ENCODE data around the gene NNMT.

Gene NNMT

GRCh38 chr11:114346709-114347141 lies 50.5 kb downstream of the NNMT start:
- H3F3A ChIP-seq (ENCODE audit: control insufficient read depth, insufficient read depth), result no peaks in the 10 kb centered on the region
- no peaks in the 10 kb centered on the region for H3K27me3 ChIP-seq (ENCODE audit: control insufficient read depth, low read length)
- no peak overlapping the region for H3K27ac ChIP-seq (ENCODE audit: low read depth, low read length)
- H4K20me1 ChIP-seq (ENCODE audit: control insufficient read depth, insufficient read depth, low read depth, low read length), result no peaks in the 10 kb centered on the region
- no peaks in the 10 kb centered on the region for H3K4me1 ChIP-seq (ENCODE audit: control insufficient read depth, low read length)
- no peak for TF ChIP-seq CTCF (IDR thresholded peaks at IDR 0.05; ENCODE audit: low read depth, low read length, poor library complexity, severe bottlenecking)
- TF ChIP-seq EZH2phosphoT487 (IDR thresholded peaks at IDR 0.05; ENCODE audit: borderline replicate concordance, low read length), result no peak
- no peaks in the 10 kb centered on the region for H3K9me2 ChIP-seq (replicated peaks; ENCODE audit: control insufficient read depth, low read length)
- no peaks in the 10 kb centered on the region for H3K79me2 ChIP-seq (ENCODE audit: control insufficient read depth, low read length)
- H3K9me3 ChIP-seq (ENCODE audit: control insufficient read depth, insufficient read depth, low read length), result no peaks in the 10 kb centered on the region
- no peak overlapping the region for H3K4me3 ChIP-seq (ENCODE audit: low read length)
- no peak overlapping the region for H3K4me2 ChIP-seq (ENCODE audit: low read length)
- H3K36me3 ChIP-seq (ENCODE audit: control insufficient read depth, low read length), result no peaks in the 10 kb centered on the region

DNA sequence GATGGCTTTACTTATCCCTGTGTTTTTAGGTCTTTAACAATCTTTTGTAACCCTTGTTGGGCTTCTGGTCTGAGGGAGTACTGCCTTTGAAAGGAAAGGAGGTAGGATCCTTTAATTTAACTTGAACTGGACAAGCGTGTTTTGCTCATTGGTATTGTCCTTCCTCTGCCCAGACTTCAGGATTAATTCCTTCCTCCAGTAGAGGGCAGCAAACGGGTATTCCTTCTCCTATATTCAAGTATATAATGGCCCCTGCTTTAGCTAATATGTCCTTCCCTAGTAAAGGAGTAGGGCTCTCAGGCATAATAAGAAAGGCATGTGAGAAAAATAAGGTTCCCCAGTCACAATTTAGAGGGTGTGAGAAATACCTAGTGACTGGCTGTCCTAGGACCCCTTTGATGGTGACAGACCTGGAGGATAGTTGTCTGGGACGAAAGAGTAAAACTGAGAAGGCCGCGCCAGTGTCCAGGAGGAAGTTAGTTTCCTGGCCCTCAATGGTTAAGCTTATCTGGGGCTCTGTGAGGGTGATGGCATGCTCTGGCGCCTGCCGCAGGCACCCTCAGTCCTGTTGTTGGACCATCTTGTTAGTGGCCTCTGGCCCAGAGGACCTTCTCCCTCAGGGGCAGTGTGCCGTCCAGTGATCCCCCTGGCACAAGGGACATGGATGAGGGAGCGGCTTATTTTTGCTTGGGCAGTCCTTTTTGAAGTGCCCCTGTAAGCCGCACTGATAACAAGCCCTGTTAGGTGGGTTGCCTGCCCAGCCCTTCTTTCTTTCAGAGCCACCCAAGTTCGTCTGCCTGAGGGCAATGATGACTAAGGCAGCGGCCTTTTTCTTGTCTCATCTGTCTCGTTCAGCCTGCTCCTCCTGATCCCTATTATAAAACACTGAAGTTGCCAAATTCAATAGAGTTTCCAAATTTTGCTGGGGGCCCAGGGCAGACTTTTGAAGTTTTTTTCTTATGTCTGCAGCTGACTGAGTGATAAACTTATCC lies 52.3 kb downstream of the NNMT start:
- H3K4me3 ChIP-seq (ENCODE audit: low read length), result no peak overlapping the region
- H3K4me1 ChIP-seq (ENCODE audit: control insufficient read depth, low read length), result no peaks in the 10 kb centered on the region
- H3K4me2 ChIP-seq (ENCODE audit: low read length), result no peak overlapping the region
- no peaks in the 10 kb centered on the region for H3K79me2 ChIP-seq (ENCODE audit: control insufficient read depth, low read length)
- H3K9me3 ChIP-seq (ENCODE audit: control insufficient read depth, insufficient read depth, low read length), result no peaks in the 10 kb centered on the region
- no peaks in the 10 kb centered on the region for H4K20me1 ChIP-seq (ENCODE audit: control insufficient read depth, insufficient read depth, low read depth, low read length)
- TF ChIP-seq EZH2phosphoT487 (IDR thresholded peaks at IDR 0.05; ENCODE audit: borderline replicate concordance, low read length), result no peak
- TF ChIP-seq CTCF (IDR thresholded peaks at IDR 0.05; ENCODE audit: low read depth, low read length, poor library complexity, severe bottlenecking), result peak; percentile 60
- H3F3A ChIP-seq (ENCODE audit: control insufficient read depth, insufficient read depth), result no peaks in the 10 kb centered on the region
- H3K36me3 ChIP-seq (ENCODE audit: control insufficient read depth, low read length), result no peaks in the 10 kb centered on the region
- no peak overlapping the region for H3K27ac ChIP-seq (ENCODE audit: low read depth, low read length)
- 0 out of 2 replicates have a peak, but pooled peaks cover 2% of the 10 kb centered on the region for H3K27me3 ChIP-seq (ENCODE audit: control insufficient read depth, low read length)
- no peaks in the 10 kb centered on the region for H3K9me2 ChIP-seq (replicated peaks; ENCODE audit: control insufficient read depth, low read length)

DNA sequence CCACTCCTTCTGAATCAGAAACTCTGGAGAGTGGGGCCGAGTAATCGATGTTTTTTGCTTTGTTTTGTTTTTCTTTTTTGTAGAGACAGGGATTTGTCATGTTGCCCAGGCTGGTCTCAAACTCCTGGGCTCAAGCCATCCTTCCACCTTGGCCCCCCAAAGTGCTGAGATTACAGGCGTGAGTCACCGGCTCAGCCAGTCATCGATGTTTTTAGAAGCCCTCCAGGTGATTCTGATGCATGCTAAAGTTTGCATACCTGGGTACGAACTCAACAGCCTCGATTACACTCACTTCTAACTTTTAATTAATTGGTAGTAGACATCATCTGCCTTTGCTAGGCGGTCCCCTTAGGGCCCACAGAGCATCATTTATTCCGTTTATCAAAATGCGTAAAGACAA lies 53.8 kb downstream of the NNMT start:
- no peak overlapping the region for H3K4me3 ChIP-seq (ENCODE audit: low read length)
- no peaks in the 10 kb centered on the region for H4K20me1 ChIP-seq (ENCODE audit: control insufficient read depth, insufficient read depth, low read depth, low read length)
- no peaks in the 10 kb centered on the region for H3K9me2 ChIP-seq (replicated peaks; ENCODE audit: control insufficient read depth, low read length)
- no peaks in the 10 kb centered on the region for H3K36me3 ChIP-seq (ENCODE audit: control insufficient read depth, low read length)
- no peaks in the 10 kb centered on the region for H3K4me1 ChIP-seq (ENCODE audit: control insufficient read depth, low read length)
- 0 out of 2 replicates have a peak, but pooled peaks cover 2% of the 10 kb centered on the region for H3K27me3 ChIP-seq (ENCODE audit: control insufficient read depth, low read length)
- H3F3A ChIP-seq (ENCODE audit: control insufficient read depth, insufficient read depth), result no peaks in the 10 kb centered on the region
- no peak overlapping the region for H3K27ac ChIP-seq (ENCODE audit: low read depth, low read length)
- no peak overlapping the region for H3K4me2 ChIP-seq (ENCODE audit: low read length)
- no peak for TF ChIP-seq EZH2phosphoT487 (IDR thresholded peaks at IDR 0.05; ENCODE audit: borderline replicate concordance, low read length)
- TF ChIP-seq CTCF (IDR thresholded peaks at IDR 0.05; ENCODE audit: low read depth, low read length, poor library complexity, severe bottlenecking), result no peak
- no peaks in the 10 kb centered on the region for H3K9me3 ChIP-seq (ENCODE audit: control insufficient read depth, insufficient read depth, low read length)
- no peaks in the 10 kb centered on the region for H3K79me2 ChIP-seq (ENCODE audit: control insufficient read depth, low read length)
